Anterior cingulate cortex (tissue), 58 donors: Measurements from ENCODE around the gene CAPN3.
A peak's percentile ranks its signal among the peaks of the same experiment; 100 is the strongest.

ENCODE experiments used
- DNase-seq, 58 donors: peaks; one replicate each; lab custom pipeline; 2025; lab: John Stamatoyannopoulos, UW

CAPN3 gene

DNA sequence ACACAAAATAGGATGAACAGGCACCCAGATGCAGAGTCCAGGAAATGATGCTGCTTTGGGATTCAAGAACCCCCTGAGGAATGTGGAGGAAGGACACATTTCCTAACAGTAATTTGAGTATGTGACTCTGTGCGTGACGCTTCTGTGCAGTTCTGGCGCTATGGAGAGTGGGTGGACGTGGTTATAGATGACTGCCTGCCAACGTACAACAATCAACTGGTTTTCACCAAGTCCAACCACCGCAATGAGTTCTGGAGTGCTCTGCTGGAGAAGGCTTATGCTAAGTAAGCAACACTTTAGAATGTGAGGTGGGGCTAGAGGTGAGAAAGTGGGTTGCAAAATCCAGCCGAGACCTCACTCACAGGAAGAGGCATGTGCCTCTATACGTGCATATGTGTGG, 28.3 kb downstream of the CAPN3 start:
- peak in 5 of 58 donors; percentile 10 to 23 (median 18) for DNase-seq

DNA sequence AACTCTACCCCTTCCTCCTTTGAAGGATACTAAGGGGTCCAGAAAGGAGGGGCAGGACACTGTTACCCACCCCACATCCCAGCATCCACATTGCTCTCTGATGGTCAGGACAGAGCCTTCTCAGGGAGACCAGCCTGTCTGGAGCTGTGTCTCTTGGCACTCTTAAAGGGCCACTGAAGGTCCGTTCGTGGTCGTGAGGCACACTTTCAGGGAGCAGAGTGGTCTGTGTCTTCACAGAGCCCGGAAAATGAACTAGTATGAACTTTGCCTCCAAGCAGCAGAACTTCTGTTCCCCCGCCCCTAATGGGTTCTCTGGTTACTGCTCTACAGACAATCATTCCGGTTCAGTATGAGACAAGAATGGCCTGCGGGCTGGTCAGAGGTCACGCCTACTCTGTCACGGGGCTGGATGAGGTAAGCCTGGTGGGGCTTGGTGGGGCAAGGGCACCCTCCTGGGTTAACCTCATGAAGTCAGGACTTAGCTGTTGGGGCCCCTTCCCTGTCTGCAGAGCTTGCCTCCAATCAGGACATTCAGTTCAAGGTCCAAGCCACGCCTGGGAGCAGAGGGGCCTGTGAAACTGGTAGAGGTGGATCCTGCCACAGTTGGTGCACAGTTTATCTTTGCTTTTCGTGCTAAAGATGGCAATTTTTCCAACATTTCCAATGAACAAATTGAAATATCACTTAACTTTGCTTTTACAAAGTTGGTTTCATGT, 33.2 kb downstream of the CAPN3 start:
- no peak for DNase-seq

DNA sequence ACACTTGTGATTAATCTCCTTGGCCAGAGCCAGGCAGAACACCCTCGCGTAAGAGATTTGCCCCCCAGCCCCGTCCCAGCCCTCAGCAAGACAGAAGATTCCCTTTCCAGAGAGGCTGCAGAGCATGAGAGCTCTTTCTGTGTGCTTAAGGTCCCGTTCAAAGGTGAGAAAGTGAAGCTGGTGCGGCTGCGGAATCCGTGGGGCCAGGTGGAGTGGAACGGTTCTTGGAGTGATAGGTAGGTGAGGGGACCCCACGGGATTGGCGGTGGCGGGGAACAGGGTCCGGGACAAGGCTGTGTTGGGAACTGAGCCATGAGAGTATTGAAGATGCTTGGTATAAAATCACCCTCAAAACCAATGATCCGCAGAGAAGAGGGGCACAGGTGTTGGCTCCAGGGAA, 34.8 kb downstream of the CAPN3 start:
- DNase-seq, result no peak

DNA sequence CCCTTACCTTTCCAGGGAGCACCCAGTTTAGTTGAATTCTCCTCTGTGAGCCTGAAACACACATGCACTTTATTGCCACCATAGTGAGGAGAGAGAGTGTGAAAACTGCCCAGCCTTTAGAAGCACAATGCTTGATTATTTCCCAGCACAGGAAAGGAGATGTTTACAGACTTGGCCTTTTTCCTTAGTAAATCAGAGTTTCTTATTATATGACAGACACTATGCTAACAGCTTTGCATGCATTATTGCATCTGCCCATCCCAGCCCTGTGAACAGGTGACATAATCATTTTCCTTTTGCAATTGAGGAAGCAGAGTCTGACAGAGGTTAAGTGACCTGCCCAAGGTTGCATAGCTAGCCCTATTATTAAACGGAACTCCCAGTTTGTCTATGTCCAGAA, 36.5 kb downstream of the CAPN3 start:
- DNase-seq, result no peak

DNA sequence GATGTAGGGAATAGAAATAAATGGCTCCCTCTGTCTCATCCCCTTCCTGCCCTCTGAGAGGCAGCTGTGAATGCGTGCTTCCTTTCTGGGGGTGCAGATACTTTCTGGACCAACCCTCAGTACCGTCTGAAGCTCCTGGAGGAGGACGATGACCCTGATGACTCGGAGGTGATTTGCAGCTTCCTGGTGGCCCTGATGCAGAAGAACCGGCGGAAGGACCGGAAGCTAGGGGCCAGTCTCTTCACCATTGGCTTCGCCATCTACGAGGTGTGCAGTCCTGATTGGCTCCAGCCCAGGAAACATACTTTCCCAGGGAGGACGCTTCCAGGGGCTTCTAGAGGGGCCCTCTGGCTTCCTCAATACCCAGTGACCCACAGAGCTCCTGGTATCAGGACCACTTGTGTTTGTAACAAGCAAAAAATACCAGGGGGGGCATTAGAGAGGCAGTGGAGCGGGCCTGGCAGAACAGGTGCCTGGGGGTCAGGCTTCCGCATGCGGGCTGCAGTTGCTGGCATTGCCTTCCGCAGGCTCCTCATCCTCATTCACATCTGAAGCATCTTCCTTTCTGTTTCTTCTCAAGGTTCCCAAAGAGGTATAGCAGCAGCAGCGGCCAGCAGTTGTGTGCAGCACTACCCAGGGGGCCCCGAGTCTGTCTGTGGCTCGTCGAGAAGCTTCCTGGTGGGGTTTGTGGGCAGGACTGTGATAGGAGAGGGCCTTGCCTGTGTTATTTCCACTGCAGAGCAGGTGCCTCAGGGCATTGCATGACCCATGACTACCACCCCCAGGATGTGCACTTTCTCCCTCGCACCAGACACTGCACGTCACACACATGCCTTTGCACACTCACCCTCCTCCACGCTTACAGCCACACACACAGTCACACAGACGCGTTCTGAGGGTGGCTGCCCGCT, 42.5 kb downstream of the CAPN3 start:
- no peak for DNase-seq

DNA sequence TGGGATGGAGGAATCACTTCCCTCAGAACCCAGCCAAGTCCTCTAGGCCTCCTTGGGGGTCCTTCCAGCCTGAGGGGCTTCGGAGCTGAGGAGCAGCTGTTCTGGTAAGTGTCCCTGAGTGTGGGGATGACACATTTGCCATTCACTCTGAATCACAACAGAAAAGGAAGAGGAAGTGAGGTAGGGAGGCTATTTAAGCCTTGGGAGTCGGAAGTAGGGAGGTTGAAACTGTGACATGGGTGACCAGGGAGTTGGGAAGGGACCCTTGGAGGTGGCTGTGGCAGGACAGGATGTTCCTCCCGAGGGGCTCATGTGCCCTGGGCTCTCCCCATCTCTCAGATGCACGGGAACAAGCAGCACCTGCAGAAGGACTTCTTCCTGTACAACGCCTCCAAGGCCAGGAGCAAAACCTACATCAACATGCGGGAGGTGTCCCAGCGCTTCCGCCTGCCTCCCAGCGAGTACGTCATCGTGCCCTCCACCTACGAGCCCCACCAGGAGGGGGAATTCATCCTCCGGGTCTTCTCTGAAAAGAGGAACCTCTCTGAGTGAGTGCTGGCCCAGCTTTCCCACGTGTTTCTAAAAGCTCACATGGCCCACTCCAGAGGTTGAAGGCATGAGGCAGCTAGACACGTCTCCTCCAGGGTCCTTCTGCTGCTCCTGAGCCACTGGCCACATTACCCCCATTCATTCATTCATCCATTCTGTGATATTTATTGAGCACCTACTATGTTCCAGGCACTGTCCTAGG, 43.3 kb downstream of the CAPN3 start:
- no peak for DNase-seq

DNA sequence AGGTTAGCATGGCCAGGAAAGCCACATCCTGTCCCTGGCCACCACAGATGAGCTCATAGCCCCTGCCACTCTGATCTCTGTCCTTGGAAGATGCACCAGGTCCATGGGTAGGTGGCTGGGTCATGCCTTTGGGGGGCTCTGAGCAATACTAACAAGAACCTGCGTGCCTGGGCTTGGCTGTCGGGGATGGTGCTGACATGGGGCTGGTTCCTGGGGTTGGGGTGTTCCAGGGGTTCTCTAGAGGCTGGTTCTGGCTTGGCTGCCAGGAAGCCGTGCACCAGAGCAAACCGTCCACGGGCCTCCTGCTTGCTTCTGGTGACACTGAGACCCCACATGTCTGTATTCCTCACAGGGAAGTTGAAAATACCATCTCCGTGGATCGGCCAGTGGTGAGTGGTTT, 44.1 kb downstream of the CAPN3 start:
- DNase-seq, result no peak

DNA sequence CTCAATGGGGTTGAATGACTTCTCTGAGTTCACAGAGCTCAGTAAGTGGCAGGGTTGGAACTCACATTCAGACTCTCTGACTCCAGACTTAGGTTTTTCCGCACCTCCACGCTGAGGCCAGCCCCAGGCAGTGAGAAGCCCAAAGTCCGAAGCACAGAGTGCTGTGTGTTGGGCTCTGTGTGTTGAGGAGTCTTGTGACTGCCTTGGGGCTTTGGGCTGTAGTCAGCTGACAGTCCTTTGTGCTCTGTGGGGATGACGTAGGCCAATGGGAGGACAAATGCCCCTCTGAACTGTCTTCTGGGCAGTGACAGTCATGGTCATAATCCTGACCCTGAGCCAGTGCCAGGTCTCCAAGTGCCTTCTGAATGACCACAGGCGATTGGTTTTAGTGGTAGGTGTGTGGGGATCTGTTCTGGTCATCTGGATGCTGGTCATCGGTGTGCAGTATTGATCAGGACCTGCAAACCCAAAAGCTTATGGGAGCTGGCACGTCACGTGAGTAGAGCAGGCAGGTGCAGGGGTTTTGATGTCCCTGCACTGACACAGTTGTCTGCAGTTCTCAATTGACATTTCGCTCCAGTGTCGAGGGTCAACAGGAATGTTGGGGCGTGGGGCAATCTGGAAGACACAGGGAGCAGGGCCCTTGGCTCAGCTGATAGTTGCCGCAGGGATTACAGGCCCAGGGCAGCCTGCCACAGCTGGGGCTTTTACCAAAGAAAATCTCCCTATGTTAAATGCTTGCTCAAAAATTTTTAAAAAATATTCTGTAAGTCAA, 45.3 kb downstream of the CAPN3 start:
- peak in 54 of 58 donors; percentile 20 to 95 (median 75) for DNase-seq

DNA sequence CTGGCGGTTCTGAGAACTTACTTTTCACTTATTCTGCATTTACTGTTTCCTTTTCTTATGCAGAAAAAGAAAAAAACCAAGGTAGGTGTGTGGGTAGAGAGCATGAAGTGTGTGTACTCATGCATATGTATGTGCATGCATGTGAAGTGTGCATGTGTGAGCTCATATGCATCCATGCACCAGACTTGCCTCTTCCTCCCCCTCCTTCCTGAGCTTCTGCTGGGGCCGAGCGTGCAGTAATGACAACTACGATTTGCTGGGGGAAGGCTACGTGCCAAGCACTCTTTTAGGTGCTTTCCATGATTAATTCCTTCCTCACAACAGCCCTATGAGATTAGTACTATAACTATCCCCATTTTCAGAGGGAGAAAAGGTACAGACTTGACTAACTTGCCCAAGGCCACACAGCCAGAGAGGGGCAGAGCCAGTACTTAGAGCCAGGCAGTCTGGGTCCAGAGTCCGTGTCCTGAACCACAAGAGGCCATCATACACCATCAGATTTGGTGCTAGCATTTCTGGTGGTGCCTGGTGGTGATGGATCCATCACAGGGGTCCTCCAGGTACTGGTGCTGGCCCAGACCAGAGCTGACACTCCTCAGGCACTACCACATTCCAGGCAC, 46.7 kb downstream of the CAPN3 start:
- peak in 9 of 58 donors; percentile 7 to 57 (median 21) for DNase-seq

DNA sequence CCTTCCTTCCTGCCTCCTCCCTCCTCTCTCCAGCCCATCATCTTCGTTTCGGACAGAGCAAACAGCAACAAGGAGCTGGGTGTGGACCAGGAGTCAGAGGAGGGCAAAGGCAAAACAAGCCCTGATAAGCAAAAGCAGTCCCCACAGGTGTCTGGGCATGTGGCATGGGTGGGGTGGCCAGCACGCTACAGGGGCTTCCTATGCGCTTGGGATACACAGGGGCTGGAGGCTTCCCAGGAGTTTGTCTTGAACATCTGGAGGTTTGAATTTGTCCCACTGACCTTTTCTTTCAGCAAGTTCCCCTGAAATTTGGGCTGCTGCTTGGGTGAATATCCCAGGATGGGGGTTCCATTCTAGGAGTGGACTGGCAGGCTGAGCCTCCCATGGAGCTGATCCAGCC, 48.9 kb downstream of the CAPN3 start:
- DNase-seq, result no peak

DNA sequence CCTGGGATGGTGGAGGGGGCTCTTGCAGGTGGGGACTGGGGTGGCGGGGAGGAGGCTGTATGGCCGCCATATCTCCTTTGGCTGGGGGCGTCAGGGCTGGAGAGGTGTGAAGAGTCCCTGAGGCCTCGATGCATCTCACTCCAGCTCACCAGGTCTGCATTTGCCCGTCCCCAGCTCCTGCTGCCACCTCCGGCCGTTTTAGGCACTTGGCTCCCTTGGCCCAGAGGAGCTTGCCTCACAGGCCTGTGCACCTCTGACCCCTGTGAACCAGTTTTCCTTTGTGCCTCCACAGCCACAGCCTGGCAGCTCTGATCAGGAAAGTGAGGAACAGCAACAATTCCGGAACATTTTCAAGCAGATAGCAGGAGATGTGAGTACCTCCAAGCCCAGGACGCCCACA, 49.7 kb downstream of the CAPN3 start:
- no peak for DNase-seq

DNA sequence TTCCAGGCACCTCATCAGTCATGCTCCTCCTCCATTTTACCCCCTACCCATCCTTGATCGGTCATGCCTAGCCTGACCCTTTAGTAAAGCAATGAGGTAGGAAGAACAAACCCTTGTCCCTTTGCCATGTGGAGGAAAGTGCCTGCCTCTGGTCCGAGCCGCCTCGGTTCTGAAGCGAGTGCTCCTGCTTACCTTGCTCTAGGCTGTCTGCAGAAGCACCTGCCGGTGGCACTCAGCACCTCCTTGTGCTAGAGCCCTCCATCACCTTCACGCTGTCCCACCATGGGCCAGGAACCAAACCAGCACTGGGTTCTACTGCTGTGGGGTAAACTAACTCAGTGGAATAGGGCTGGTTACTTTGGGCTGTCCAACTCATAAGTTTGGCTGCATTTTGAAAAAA, 52.6 kb downstream of the CAPN3 start:
- no peak for DNase-seq

DNA sequence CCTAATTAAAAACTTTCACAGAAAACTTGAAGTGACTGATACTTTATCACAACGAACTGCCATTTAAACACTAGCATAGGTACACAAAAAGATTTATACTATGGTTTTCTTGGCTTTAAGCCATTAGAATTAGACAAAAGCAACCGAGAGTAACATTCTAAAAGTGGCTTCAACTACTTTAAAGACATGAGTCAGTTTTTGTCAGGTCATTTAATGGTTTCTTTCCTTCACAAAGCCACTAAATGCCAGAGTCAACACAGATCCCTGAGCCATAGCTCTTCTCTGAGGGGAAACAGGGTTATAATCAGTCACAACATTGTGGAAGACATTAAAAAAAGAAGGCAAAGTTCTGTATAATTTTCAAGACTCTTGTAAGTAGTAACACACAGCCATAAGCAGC, 54.6 kb downstream of the CAPN3 start:
- DNase-seq, result no peak

DNA sequence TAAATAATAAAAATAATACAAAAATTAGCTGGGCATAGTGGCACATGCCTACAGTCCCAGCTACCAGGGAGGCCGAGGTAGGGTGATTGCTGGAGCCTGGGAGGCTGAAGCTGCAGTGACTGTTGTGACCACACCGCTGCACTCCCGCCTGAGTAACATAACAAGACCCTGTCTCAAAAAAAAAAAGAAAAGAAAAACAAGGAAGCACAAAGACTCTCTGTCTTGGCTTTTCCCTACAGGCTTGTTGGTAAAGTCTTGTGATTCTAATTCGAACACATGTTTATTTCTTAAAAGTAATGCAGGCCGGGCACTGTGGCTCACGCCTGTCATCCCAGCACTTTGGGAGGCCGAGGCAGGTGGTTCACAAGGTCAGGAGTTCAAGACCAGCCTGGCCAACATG, 60.1 kb downstream of the CAPN3 start:
- DNase-seq, result no peak

DNA sequence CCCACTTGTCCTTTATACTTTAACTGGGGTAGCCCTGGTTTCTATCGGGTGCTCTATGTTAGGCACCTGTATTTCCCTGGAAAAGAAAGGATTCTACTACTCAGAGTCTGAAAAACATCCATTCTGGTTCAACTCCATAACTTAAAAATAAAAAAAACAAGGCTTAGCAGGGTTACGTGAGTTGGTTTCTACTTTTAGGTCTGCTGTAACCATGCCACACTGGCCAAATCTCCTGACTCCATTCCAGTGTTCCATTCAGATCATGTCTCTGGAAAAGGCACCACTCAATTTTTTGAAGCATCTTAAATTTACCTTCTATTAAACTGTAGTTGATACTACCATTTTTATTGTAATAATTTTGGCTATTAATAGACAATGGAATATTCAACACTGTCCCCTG, 62.1 kb downstream of the CAPN3 start:
- DNase-seq, result no peak

DNA sequence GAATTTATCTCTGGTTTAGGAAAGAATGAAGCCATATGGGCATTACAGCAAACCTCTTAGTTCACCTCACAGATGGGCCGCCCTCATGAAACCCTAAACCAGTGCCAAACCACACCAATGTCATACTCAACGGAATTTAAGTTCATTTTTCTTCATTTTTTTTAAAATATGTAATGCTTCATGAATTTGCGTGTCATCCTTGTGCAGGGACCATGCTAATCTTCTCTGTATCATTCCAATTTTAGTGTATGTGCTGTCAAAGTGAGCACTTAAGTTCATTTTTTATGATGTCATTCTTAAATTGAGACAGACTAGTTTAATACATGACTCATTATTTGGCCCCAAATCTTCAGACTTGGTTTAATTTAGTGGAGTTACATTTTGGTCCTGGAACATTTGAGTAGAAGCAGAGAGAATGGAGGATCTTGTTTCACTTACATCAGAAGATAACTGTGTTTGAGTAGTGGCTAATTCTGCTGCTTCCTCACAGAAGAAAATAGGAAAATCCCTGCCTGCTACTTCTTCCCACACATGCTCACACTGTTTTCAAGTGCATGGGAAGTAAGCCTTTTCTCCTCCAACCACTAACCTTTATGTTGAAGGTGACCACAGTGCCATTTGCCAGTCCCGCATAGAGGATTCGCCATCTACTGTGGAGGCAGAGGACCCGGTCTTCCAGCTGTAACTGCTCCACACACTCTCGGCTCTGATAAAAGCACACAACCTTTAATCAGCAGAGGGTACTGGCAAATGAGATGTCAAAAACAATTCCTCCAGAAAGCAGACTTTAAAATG, 68.3 kb downstream of the CAPN3 start:
- DNase-seq, result no peak

DNA sequence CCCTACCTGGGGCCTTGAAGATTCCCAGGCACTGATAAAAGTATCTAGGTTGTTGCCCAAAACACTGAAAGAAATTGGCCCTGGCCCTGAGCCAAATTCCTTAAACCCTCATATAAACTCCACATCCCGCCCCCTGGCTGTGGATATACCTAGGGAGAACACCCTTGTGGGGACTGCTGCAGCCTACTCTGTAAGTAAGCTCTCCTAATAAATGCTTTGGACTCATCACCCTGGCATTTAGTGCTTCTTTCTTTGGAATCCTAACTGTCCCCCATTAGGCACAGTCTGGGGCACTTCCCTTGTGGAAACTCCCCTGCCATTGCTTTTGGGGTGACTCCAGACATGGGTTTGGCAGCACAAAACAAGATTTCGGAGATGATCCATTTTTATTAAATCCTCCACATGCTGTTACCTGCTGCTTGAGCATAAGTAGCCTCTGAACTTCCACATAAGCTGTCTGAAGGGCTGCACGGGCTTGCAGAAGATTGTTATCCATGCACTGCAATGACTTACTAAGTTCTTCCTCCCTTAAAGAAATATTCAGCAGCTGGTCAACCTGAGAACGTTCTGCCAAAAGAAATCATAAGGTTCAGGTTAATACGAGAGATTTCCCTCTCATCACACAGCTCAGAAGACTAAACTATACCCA, 85.2 kb downstream of the CAPN3 start:
- DNase-seq, result no peak

DNA sequence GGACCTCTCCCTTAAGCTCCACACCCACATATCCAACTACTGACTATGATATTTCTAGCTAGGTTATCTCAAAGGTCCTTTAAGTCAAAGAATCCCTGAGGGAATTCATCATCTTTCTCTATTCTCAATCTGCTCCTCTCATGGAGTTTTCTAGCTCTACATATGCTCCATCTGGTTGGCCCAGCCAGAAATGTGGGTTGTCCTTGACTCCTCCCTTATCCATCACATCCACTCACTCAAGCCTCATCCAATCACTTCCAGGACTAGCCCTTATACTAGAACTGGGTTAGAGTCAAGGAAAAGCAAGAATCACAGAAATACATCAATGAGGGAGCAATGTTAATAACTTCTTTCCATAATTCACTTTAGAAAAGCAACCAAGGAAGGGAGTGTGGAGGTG, 86.2 kb downstream of the CAPN3 start:
- no peak for DNase-seq

DNA sequence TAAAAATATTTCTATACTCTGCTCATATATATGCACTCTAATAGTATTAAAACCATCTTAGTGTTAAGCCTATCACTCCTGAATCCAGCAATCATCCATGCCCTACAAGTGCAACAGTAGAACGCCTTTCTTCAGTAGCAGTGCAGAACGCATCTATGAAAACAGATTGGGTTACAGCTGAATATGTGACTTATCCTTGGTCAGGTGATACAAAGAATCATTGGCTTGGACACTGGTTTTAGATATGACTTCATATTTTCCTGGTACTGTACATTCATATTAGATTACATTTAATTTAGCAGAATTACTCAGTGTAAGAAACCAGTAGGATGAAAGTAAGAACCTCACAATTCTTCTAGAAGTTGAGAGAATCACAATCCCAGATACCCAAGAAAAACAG, 88.3 kb downstream of the CAPN3 start:
- no peak for DNase-seq
